Globus pallidus (tissue), 1 donor: Measurements from ENCODE around the gene MRPL21.

Source experiments
- DNase-seq: peaks from one replicate; pipeline ENCODE4 v3.0.0-alpha.2; 2015; ENCODE audit warnings: low spot score

MRPL21 gene

GRCh38 chr11:68935066-68935465 is 31.4 kb upstream of the MRPL21 start:
- no peak for DNase-seq

GRCh38 chr11:68934666-68935065 is 31.0 kb upstream of the MRPL21 start:
- DNase-seq: no peak

GRCh38 chr11:68934321-68934645 is 30.7 kb upstream of the MRPL21 start:
- no peak for DNase-seq

- DNase-seq: no peak
Measured at GRCh38 chr11:68933605-68934320, 30.1 kb upstream of the MRPL21 start.

GRCh38 chr11:68932933-68933577 is 29.4 kb upstream of the MRPL21 start:
- DNase-seq: no peak

- no peak for DNase-seq
Measured at GRCh38 chr11:68932358-68932757, 28.7 kb upstream of the MRPL21 start.

GRCh38 chr11:68931911-68932310 is 28.3 kb upstream of the MRPL21 start:
- no peak for DNase-seq

- no peak for DNase-seq
Measured at GRCh38 chr11:68930991-68931855, 27.6 kb upstream of the MRPL21 start.

- DNase-seq: no peak
Measured at GRCh38 chr11:68929706-68930570, 26.3 kb upstream of the MRPL21 start.

- DNase-seq: no peak
Measured at GRCh38 chr11:68929135-68929534, 25.5 kb upstream of the MRPL21 start.

- no peak for DNase-seq
Measured at GRCh38 chr11:68928136-68928880, 24.7 kb upstream of the MRPL21 start.

GRCh38 chr11:68927280-68928135 is 23.9 kb upstream of the MRPL21 start:
- DNase-seq: peak; percentile 24

GRCh38 chr11:68925611-68926010 is 22.0 kb upstream of the MRPL21 start:
- DNase-seq: no peak

GRCh38 chr11:68924073-68924925 is 20.7 kb upstream of the MRPL21 start:
- DNase-seq: no peak

GRCh38 chr11:68923614-68924013 is 20.0 kb upstream of the MRPL21 start:
- no peak for DNase-seq

- DNase-seq: no peak
Measured at GRCh38 chr11:68916439-68916838, 12.8 kb upstream of the MRPL21 start.

GRCh38 chr11:68914761-68915160 is 11.1 kb upstream of the MRPL21 start:
- no peak for DNase-seq

GRCh38 chr11:68913188-68913587 is 9.6 kb upstream of the MRPL21 start:
- DNase-seq: no peak

- no peak for DNase-seq
Measured at GRCh38 chr11:68912254-68912653, 8.6 kb upstream of the MRPL21 start.
